Subcutaneous abdominal adipose tissue (tissue), 5 donors: ENCODE measurements around the gene LRMDA.

Experiments
- H3K27ac ChIP-seq: one replicate; pipeline ENCODE4 v1.7.0; 2013; ENCODE audit warnings: low read depth, mild to moderate bottlenecking, inconsistent platforms, low read length, moderate library complexity
- H3K27me3 ChIP-seq, 5 donors: one replicate each; pipeline ENCODE4 v1.7.0; 2013; ENCODE audit warnings: low read length in 5 of 5, inconsistent platforms in 1 of 5; ENCODE audit not compliant: control insufficient read depth in 5 of 5, insufficient read depth in 4 of 5
- H3K36me3 ChIP-seq, 5 donors: one replicate each; pipeline ENCODE4 v1.7.0; 2013; ENCODE audit warnings: low read length in 5 of 5; ENCODE audit not compliant: control insufficient read depth in 5 of 5, insufficient read depth in 5 of 5
- H3K4me1 ChIP-seq, 5 donors: one replicate each; pipeline ENCODE4 v1.7.0; 2013; ENCODE audit warnings: low read length in 5 of 5, mild to moderate bottlenecking in 3 of 5, moderate library complexity in 1 of 5; ENCODE audit not compliant: control insufficient read depth in 5 of 5, insufficient read depth in 5 of 5
- H3K4me3 ChIP-seq, 5 donors: one replicate each; pipeline ENCODE4 v1.7.0; 2013; ENCODE audit warnings: low read length in 5 of 5, low read depth in 1 of 5
- H3K9ac ChIP-seq, 5 donors: one replicate each; pipeline ENCODE4 v1.7.0; 2013; ENCODE audit warnings: low read length in 5 of 5, mild to moderate bottlenecking in 4 of 5, moderate library complexity in 3 of 5
- H3K9me3 ChIP-seq, 5 donors: one replicate each; pipeline ENCODE4 v1.7.0; 2013; ENCODE audit warnings: low read length in 5 of 5; ENCODE audit not compliant: control insufficient read depth in 5 of 5
- donor health status: healthy.
- donor health status: healthy.
- donor health status: healthy.
- donor health status: healthy.
- donor health status: healthy.

Gene LRMDA

GRCh38 chr10:75957314-75958120 lies 526.1 kb downstream of the LRMDA start:
- peaks cover 0 to 8% (median 0%) of the 10 kb centered on the region in 5 donors for H3K4me1 ChIP-seq
- H3K27ac ChIP-seq: no peak overlapping the region
- H3K4me3 ChIP-seq: no peak overlapping the region

GRCh38 chr10:75959209-75959608 lies 527.8 kb downstream of the LRMDA start:
- H3K4me1 ChIP-seq: peaks cover 0 to 8% (median 0%) of the 10 kb centered on the region in 5 donors
- no peaks in the 10 kb centered on the region for H3K27me3 ChIP-seq
- H3K9ac ChIP-seq: no peak overlapping the region
- no peaks in the 10 kb centered on the region for H3K9me3 ChIP-seq
- H3K4me3 ChIP-seq: no peak overlapping the region
- H3K27ac ChIP-seq: no peak overlapping the region
- peaks cover 0 to 2% (median 0%) of the 10 kb centered on the region in 5 donors for H3K36me3 ChIP-seq

More at GRCh38 chr10:75957314-75958120, 526.1 kb downstream of the LRMDA start:
- H3K36me3 ChIP-seq: peaks cover 0 to 2% (median 0%) of the 10 kb centered on the region in 5 donors
- no peaks in the 10 kb centered on the region for H3K9me3 ChIP-seq
- no peaks in the 10 kb centered on the region for H3K27me3 ChIP-seq
- no peak overlapping the region for H3K9ac ChIP-seq

GRCh38 chr10:75959912-75960311 lies 528.5 kb downstream of the LRMDA start:
- Histone ChIP-seq H3K4me3 (no peak overlapping the region), H3K4me1 (peaks cover 0 to 8% (median 0%) of the 10 kb centered on the region in 5 donors), H3K27me3 (no peaks in the 10 kb centered on the region), H3K9me3 (no peaks in the 10 kb centered on the region), H3K36me3 (peaks cover 0 to 2% (median 0%) of the 10 kb centered on the region in 5 donors), H3K9ac (no peak overlapping the region), H3K27ac (no peak overlapping the region)

GRCh38 chr10:75962395-75963061 lies 531.1 kb downstream of the LRMDA start:
- peaks cover 0 to 2% (median 0%) of the 10 kb centered on the region in 5 donors for H3K36me3 ChIP-seq
- no peaks in the 10 kb centered on the region for H3K9me3 ChIP-seq
- no peaks in the 10 kb centered on the region for H3K27me3 ChIP-seq
- H3K27ac ChIP-seq: no peak overlapping the region
- H3K4me1 ChIP-seq: peaks cover 0 to 8% (median 0%) of the 10 kb centered on the region in 5 donors
- no peak overlapping the region for H3K4me3 ChIP-seq
- H3K9ac ChIP-seq: no peak overlapping the region

GRCh38 chr10:75967491-75967890 lies 536.1 kb downstream of the LRMDA start:
- Histone ChIP-seq H3K36me3 (no peaks in the 10 kb centered on the region), H3K27me3 (no peaks in the 10 kb centered on the region)

GRCh38 chr10:75969031-75969430 lies 537.6 kb downstream of the LRMDA start:
- Histone ChIP-seq H3K9me3 (no peaks in the 10 kb centered on the region), H3K27ac (no peak overlapping the region), H3K36me3 (no peaks in the 10 kb centered on the region), H3K4me3 (no peak overlapping the region), H3K9ac (no peak overlapping the region), H3K4me1 (peaks cover 0 to 16% (median 3%) of the 10 kb centered on the region in 5 donors), H3K27me3 (no peaks in the 10 kb centered on the region)

More at GRCh38 chr10:75967491-75967890, 536.1 kb downstream of the LRMDA start:
- Histone ChIP-seq H3K9me3 (no peaks in the 10 kb centered on the region), H3K27ac (no peak overlapping the region), H3K4me1 (peaks cover 0 to 12% (median 0%) of the 10 kb centered on the region in 5 donors), H3K9ac (no peak overlapping the region), H3K4me3 (no peak overlapping the region)

GRCh38 chr10:75971402-75972211 lies 540.2 kb downstream of the LRMDA start:
- no peaks in the 10 kb centered on the region for H3K36me3 ChIP-seq
- H3K4me1 ChIP-seq: peaks cover 1 to 18% (median 3%) of the 10 kb centered on the region in 5 donors
- H3K9ac ChIP-seq: no peak overlapping the region
- H3K9me3 ChIP-seq: no peaks in the 10 kb centered on the region
- peak overlapping the region; percentile 47 for H3K27ac ChIP-seq
- no peaks in the 10 kb centered on the region for H3K27me3 ChIP-seq
- H3K4me3 ChIP-seq: no peak overlapping the region

GRCh38 chr10:75972491-75973276 lies 541.3 kb downstream of the LRMDA start:
- peak overlapping the region; percentile 47 for H3K27ac ChIP-seq
- no peak overlapping the region for H3K4me3 ChIP-seq
- H3K27me3 ChIP-seq: no peaks in the 10 kb centered on the region
- H3K9ac ChIP-seq: no peak overlapping the region
- no peaks in the 10 kb centered on the region for H3K36me3 ChIP-seq
- H3K4me1 ChIP-seq: peaks cover 3 to 26% (median 10%) of the 10 kb centered on the region in 5 donors
- H3K9me3 ChIP-seq: no peaks in the 10 kb centered on the region

- no peak overlapping the region for H3K27ac ChIP-seq
- H3K4me3 ChIP-seq: no peak overlapping the region
- peaks cover 3 to 26% (median 10%) of the 10 kb centered on the region in 5 donors for H3K4me1 ChIP-seq
- H3K27me3 ChIP-seq: no peaks in the 10 kb centered on the region
- H3K9me3 ChIP-seq: no peaks in the 10 kb centered on the region
- H3K36me3 ChIP-seq: no peaks in the 10 kb centered on the region
- no peak overlapping the region for H3K9ac ChIP-seq
Observed at GRCh38 chr10:75974080-75974479, 542.7 kb downstream of the LRMDA start.
